Glutamatergic neuron (in vitro differentiated cells): ENCODE results near the gene HNRNPM. TPM values are rescaled to one million over a fixed set of nuclear protein-coding genes. Genes with fewer than 3 reads are reported as not detected.

Experiments
- DNase-seq: peaks from one replicate; pipeline ENCODE4 v3.0.0; 2022
- H3K27ac Mint-ChIP-seq: one replicate; pipeline ENCODE4 v1.8.0; 2020; ENCODE audit warnings: mild to moderate bottlenecking, mixed read lengths, inconsistent platforms; ENCODE audit not compliant: unreplicated experiment
- H3K27me3 Mint-ChIP-seq: one replicate; pipeline ENCODE4 v1.8.0; 2020; ENCODE audit warnings: mild to moderate bottlenecking, moderate library complexity, mixed read lengths, inconsistent platforms; ENCODE audit not compliant: unreplicated experiment
- H3K36me3 Mint-ChIP-seq: one replicate; pipeline ENCODE4 v1.8.0; 2020; ENCODE audit warnings: mild to moderate bottlenecking, mixed read lengths, inconsistent platforms; ENCODE audit not compliant: unreplicated experiment
- H3K4me1 Mint-ChIP-seq: one replicate; pipeline ENCODE4 v1.8.0; 2020; ENCODE audit warnings: mild to moderate bottlenecking, low read depth, mixed read lengths, inconsistent platforms; ENCODE audit not compliant: unreplicated experiment
- H3K4me3 Mint-ChIP-seq: one replicate; pipeline ENCODE4 v1.8.0; 2020; ENCODE audit warnings: mild to moderate bottlenecking, mixed read lengths, inconsistent platforms; ENCODE audit not compliant: unreplicated experiment
- H3K9me3 Mint-ChIP-seq: one replicate; pipeline ENCODE4 v1.8.0; 2020; ENCODE audit warnings: mild to moderate bottlenecking, moderate library complexity, mixed read lengths, inconsistent platforms; ENCODE audit not compliant: unreplicated experiment
- total RNA-seq: library from RNA; stranded (reverse); fragmentation: NEBNext Ultra II Directional; extraction: Animal tissue kit (Norgen Biotek cat#: 25700); gene quantifications from one replicate; pipeline ENCODE4 v1.2.1, GENCODE V29; 2021; ENCODE audit not compliant: unreplicated experiment
- TF ChIP-seq, protein P1 (sequence below): fragments of 200-600 bp; sonication (generic); IDR thresholded peaks from one replicate; pipeline ENCODE4 v1.5.0; 2021; ENCODE audit not compliant: partially characterized antibody, unreplicated experiment

HNRNPM gene
- total RNA-seq, 1 donor from 2014 or later = 184 TPM

GRCh38 chr19:8426283-8426682 is 18.5 kb upstream of the HNRNPM start:
- no peaks in the 10 kb centered on the region for H3K4me1 Mint-ChIP-seq
- no peak overlapping the region for H3K27ac Mint-ChIP-seq
- H3K36me3 Mint-ChIP-seq = no peaks in the 10 kb centered on the region
- DNase-seq = no peak
- no peak overlapping the region for H3K4me3 Mint-ChIP-seq
- H3K27me3 Mint-ChIP-seq = peaks cover 6% of the 10 kb centered on the region
- TF ChIP-seq, protein P1, sequence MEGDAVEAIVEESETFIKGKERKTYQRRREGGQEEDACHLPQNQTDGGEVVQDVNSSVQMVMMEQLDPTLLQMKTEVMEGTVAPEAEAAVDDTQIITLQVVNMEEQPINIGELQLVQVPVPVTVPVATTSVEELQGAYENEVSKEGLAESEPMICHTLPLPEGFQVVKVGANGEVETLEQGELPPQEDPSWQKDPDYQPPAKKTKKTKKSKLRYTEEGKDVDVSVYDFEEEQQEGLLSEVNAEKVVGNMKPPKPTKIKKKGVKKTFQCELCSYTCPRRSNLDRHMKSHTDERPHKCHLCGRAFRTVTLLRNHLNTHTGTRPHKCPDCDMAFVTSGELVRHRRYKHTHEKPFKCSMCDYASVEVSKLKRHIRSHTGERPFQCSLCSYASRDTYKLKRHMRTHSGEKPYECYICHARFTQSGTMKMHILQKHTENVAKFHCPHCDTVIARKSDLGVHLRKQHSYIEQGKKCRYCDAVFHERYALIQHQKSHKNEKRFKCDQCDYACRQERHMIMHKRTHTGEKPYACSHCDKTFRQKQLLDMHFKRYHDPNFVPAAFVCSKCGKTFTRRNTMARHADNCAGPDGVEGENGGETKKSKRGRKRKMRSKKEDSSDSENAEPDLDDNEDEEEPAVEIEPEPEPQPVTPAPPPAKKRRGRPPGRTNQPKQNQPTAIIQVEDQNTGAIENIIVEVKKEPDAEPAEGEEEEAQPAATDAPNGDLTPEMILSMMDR = no peak
- no peaks in the 10 kb centered on the region for H3K9me3 Mint-ChIP-seq

DNA sequence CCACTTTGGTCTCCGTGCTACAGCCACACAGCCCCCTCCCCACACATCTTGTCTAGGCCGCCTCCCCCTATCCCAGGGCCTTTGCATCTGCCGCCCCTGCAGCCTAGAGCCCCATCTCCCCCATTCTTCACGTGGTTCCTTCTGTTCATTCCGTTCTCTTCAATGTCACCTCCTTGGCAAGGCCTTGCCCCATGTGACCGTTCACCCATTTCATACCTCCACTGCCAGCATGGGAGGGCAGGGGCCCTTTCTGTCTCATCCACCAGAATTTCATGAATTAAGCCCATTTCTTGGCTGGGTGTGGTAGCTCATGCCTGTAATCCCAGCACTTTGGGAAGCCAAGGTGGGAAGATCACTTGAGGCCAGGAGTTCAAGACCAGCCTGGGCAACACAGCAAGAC is 15.7 kb upstream of the HNRNPM start:
- no peak overlapping the region for H3K27ac Mint-ChIP-seq
- no peaks in the 10 kb centered on the region for H3K36me3 Mint-ChIP-seq
- DNase-seq = no peak
- peaks cover 2% of the 10 kb centered on the region for H3K27me3 Mint-ChIP-seq
- no peak overlapping the region for H3K4me3 Mint-ChIP-seq
- TF ChIP-seq, protein P1 = no peak
- no peaks in the 10 kb centered on the region for H3K9me3 Mint-ChIP-seq
- H3K4me1 Mint-ChIP-seq = no peaks in the 10 kb centered on the region

DNA sequence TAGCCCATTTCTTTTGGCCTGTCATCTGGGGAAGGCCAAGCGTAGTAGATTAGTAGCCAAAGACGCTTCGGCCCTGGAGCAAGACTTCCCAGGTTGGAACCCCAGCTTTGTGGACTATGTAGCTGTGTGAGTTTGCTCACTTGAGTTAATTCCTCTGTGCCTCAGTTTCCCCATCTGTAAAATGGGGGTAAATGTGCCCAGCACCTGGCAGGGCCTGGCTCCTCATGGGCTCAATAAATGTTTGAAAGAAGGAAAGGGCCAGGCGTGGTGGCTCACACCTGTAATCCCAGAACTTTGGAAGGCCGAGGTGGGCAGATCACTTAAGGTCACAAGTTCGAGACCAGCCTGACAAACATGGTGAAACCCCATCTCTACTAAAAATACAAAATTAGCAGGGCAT is 14.9 kb upstream of the HNRNPM start:
- H3K4me1 Mint-ChIP-seq = no peaks in the 10 kb centered on the region
- no peak for DNase-seq
- no peaks in the 10 kb centered on the region for H3K9me3 Mint-ChIP-seq
- peaks cover 2% of the 10 kb centered on the region for H3K27me3 Mint-ChIP-seq
- TF ChIP-seq, protein P1 = no peak
- H3K4me3 Mint-ChIP-seq = no peak overlapping the region
- no peak overlapping the region for H3K27ac Mint-ChIP-seq
- H3K36me3 Mint-ChIP-seq = no peaks in the 10 kb centered on the region

GRCh38 chr19:8430650-8431049 is 14.1 kb upstream of the HNRNPM start:
- TF ChIP-seq, protein P1 = no peak
- H3K27ac Mint-ChIP-seq = no peak overlapping the region
- H3K4me3 Mint-ChIP-seq = no peak overlapping the region
- DNase-seq = no peak
- no peaks in the 10 kb centered on the region for H3K9me3 Mint-ChIP-seq
- no peaks in the 10 kb centered on the region for H3K36me3 Mint-ChIP-seq
- peaks cover 2% of the 10 kb centered on the region for H3K27me3 Mint-ChIP-seq
- H3K4me1 Mint-ChIP-seq = no peaks in the 10 kb centered on the region

DNA sequence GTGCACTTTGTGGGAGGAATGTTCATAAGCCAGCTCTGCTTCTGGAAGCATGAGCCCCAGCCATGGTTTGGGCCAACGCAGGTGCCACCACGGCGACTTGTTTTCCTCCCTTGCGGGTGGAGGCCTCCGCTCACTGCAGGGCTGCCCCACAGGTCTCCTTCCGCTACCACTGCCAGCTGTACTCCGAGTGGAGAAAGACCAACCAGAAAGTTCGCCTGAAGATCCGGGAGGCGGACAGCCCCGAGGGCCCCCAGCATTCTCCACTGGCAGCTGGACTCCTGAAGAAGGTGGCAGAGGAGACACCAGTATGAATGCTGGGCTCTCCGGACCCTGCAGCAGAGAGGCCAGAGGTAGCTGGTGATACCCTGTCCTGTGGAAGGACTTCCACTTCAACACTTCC is 6.5 kb upstream of the HNRNPM start:
- Mint-ChIP-seq H3K27me3 (no peaks in the 10 kb centered on the region), H3K9me3 (no peaks in the 10 kb centered on the region), H3K27ac (no peak overlapping the region), H3K4me1 (no peaks in the 10 kb centered on the region), H3K4me3 (no peak overlapping the region), H3K36me3 (no peaks in the 10 kb centered on the region)
- no peak for DNase-seq
- TF ChIP-seq, protein P1 = no peak
